Left hindlimb (tissue), 1 donor: Measurements from ENCODE around the gene CACNA1C.
A peak's percentile ranks its signal among the peaks of the same experiment; 100 is the strongest.

Experiments
- DNase-seq: peaks from one replicate; pipeline ENCODE4 v3.0.0-alpha.2; 2018

Gene CACNA1C

GRCh38 chr12:2570562-2570961 lies 517.8 kb downstream of the CACNA1C start:
- no peak for DNase-seq

- DNase-seq = no peak
Observed at GRCh38 chr12:2574355-2574935, 521.7 kb downstream of the CACNA1C start.

DNA sequence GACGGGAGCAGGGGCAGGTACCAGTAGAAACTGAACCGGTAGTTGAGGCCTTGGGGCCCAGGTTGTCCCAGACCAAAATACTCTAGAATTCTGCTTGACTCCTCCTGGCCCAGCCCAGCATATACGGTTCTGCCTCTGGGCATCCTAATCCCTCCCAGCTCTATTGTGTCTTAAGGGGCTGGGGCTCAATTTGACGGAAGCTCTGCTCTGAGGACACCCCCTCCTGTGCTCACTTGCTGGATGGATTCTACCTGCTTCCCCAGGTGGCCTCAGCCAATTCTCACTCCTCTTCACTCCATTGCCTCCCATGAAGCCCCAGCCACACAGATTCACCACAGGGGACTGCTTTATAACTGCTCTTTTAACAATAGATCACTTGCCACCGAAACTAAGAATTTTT lies 522.5 kb downstream of the CACNA1C start:
- DNase-seq = no peak

DNA sequence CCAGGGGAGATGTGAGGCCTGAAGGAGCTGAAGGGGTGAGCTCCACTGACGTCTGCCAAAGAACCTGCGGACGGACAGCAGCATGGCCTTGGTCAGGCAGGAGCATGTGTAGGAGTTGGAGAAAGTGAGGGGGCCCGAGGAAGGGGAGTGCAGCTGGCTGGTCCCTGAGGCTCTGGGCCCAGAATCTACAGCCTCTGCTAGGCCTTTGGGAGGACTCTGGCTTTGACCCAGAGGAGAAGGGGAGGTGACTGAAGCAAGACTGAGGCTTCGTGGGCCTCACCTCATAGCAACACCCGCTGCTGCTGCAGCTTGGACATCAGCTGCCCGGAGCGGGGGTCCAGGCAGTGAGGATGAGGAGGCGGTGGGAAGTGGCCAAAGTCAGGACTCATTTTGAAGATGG lies 525.4 kb downstream of the CACNA1C start:
- no peak for DNase-seq

- no peak for DNase-seq
Observed at GRCh38 chr12:2578772-2579171, 526.0 kb downstream of the CACNA1C start.

DNA sequence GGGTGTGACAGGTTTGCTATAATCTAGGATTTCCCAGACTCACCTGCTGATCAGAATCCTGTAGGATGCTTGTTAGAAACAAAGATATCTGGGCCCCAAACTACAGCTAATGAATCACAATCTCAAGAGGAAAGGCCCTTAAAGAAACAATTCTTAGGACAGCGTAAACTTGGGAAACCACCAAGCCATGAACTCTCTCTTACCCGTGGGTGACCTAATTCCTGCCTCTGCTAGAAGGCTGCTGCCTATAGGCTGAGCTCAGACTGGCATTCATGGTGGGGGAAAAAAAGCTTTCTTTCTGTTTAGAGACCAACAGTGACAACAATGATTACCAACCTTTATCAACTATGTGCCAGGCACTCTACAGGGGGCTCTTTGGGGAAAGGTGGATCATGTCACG lies 528.0 kb downstream of the CACNA1C start:
- DNase-seq = no peak

DNA sequence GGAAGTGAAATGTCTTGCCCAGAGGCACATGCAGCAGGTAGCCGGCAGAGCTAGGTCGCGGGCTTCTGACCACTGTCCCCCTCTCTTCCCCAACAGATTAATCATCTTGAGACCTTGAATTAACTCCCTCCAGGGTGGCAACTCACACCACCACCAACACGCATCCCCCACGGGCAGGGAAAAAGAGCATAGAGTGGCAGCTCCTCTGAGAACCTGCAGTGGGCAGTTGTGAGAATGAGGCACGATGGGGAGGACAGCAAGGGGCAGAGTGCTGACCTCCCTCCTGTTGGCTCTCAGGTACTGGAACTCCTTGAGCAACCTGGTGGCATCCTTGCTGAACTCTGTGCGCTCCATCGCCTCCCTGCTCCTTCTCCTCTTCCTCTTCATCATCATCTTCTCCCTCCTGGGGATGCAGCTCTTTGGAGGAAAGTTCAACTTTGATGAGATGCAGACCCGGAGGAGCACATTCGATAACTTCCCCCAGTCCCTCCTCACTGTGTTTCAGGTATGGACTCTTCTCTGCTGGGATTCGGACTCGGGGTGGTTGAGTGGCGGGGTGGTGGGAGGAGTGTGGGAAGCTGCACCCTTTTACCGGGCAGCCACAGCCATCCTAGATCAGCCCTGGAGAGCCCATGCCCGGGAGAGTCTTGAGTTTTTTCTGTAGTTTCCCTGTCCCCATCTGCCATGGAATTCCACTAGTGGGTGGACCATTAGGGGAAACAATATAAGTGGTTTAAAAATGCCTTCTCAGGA lies 528.7 kb downstream of the CACNA1C start:
- DNase-seq = no peak

GRCh38 chr12:2582631-2583030 lies 529.8 kb downstream of the CACNA1C start:
- DNase-seq = no peak

DNA sequence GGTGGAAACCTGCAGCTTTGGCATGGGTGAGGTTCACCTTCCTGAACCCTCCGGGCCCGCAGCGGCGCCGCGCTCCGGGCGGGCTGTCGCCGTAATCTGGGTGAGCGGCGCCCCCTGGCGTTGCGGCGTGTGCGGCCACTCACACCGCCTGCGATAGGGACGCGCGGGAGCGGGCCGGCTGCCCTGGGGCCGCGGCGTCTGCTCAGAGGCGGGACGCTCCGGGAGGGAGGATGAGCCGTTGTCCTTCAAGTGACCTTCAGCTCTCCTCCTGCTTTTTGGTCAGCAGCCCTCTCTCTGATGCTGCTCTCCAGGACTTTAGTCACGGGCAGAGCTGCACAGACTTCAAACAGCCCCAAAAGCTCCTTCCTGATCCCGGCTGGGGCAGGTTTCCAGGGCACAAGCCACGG lies 530.3 kb downstream of the CACNA1C start:
- peak; percentile 75 for DNase-seq

DNA sequence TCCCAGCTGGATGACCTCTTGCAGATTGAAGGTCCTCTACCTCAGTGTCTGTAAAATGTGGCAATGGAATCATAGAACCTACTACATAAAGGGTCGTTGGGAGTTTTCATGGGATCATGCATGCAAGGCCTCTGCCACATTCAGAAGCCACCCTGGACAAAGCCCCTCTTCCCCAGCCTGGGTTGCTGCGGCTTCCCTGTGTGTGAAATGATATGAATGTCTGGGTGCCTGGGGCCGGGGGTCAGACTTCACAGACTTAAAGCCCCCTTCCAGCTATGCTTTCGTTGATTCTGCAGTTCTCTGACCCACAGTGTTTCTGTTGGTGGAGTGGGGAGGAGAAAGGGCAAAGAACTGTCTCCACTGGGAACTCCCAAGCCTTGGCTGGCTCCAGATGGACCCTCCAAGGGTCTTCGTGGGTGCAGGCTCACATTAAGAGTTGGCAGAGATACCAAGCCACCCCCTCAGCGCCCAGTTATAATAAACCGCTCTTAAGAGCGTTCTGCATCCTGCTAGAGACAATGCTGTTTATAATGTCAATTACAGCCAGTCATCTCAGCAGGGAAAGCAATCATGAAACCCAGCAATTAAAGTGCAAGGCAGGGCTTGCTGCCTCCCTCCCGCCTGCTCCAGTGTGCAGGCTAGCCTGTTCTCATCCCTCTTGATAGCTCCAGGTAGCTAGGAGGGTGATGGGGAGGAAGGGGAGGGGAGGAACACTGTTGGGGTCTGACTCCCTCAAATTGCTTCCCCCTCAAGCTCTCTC lies 531.0 kb downstream of the CACNA1C start:
- DNase-seq = no peak

- no peak for DNase-seq
Observed at GRCh38 chr12:2586156-2587038, 533.6 kb downstream of the CACNA1C start.

GRCh38 chr12:2588345-2588744 lies 535.6 kb downstream of the CACNA1C start:
- DNase-seq = no peak

- DNase-seq = no peak
Observed at GRCh38 chr12:2589381-2589780, 536.6 kb downstream of the CACNA1C start.

GRCh38 chr12:2593045-2593444 lies 540.3 kb downstream of the CACNA1C start:
- no peak for DNase-seq

GRCh38 chr12:2596441-2596840 lies 543.7 kb downstream of the CACNA1C start:
- DNase-seq = no peak

GRCh38 chr12:2605301-2605700 lies 552.5 kb downstream of the CACNA1C start:
- DNase-seq = no peak

- no peak for DNase-seq
Observed at GRCh38 chr12:2606186-2606910, 553.6 kb downstream of the CACNA1C start.

DNA sequence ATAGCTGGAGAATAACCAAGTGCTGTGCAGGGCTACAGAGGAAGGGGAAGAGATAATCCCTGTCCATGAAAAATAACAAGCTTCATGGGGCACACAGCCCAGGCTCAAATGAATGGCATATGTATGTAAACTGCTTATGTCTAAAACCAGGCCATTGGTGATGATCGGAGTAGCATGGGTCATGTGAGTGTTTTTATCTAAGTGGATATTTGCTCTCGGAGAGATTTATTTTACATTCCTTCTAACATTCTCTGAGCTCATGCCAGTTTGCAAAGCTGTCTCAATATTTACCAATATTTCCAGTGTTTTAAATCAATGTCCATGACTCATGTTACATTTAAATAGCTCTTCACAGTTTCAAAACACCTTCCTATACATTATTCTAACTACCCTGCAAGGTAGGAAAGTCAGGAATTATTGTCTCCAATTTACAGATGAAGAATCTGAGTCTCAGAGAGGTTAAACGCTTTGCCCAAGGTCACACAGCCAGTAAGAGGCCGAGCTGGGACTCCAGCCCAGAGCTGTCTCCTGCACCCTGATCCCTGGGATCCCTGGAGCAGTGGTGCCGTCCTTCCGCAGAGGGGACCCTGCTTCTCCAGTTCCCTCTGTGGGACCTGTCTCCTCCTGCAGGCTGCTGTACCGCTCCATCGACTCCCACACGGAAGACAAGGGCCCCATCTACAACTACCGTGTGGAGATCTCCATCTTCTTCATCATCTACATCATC lies 555.3 kb downstream of the CACNA1C start:
- DNase-seq = no peak

- DNase-seq = no peak
Observed at GRCh38 chr12:2608608-2608945, 555.8 kb downstream of the CACNA1C start.

DNA sequence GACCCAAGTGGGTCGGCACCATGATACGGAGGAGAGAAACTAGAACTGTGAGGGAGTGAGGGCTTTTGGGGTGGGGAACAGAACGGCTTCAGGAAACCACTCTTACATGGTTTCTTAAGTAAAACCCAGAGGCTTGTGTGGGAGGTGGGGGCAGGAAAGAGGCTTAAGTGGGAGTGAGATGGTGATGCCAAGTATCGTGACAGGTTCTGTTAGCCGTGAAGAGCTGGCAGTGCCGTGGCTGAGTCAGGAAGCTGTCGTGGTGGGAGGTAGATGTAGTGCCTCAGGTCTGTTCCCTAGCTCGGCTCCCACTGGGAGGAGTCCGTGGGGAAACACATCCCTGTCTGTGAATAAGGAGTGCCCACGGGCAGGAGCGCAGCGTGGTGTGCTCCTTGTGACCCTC lies 556.2 kb downstream of the CACNA1C start:
- no peak for DNase-seq

- DNase-seq = no peak
Observed at GRCh38 chr12:2610358-2610757, 557.6 kb downstream of the CACNA1C start.
